ENCODE results near the gene HDAC9. TPM values are rescaled to one million over a fixed set of nuclear protein-coding genes. Genes with fewer than 3 reads are reported as not detected.

HDAC9 gene
- total RNA-seq, 1 experiment from 2014 or later, result 14.7 TPM

- TF ChIP-seq EZH2 (IDR thresholded peaks at IDR 0.05; ENCODE audit: low read depth), result no peak
- TF ChIP-seq, protein P1, sequence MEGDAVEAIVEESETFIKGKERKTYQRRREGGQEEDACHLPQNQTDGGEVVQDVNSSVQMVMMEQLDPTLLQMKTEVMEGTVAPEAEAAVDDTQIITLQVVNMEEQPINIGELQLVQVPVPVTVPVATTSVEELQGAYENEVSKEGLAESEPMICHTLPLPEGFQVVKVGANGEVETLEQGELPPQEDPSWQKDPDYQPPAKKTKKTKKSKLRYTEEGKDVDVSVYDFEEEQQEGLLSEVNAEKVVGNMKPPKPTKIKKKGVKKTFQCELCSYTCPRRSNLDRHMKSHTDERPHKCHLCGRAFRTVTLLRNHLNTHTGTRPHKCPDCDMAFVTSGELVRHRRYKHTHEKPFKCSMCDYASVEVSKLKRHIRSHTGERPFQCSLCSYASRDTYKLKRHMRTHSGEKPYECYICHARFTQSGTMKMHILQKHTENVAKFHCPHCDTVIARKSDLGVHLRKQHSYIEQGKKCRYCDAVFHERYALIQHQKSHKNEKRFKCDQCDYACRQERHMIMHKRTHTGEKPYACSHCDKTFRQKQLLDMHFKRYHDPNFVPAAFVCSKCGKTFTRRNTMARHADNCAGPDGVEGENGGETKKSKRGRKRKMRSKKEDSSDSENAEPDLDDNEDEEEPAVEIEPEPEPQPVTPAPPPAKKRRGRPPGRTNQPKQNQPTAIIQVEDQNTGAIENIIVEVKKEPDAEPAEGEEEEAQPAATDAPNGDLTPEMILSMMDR (conservative IDR thresholded peaks at IDR 0.05), result no peak
- no TSS peak for BruUV-seq (replicated peaks)
- intact Hi-C loops (cut with micrococcal nuclease; ENCODE audit: unreplicated experiment), result no loop called here
- POLR2A ChIA-PET (ENCODE audit: unreplicated experiment), result no interaction called here
- Histone ChIP-seq H3K9me3 (ENCODE audit: insufficient read depth, low read depth) (no peaks in the 10 kb centered on the region), H2AFZ (no peak overlapping the region), H3F3A (ENCODE audit: insufficient read depth, low read depth) (no peaks in the 10 kb centered on the region), H3K27me3 (ENCODE audit: insufficient read depth, low read depth) (no peaks in the 10 kb centered on the region), H3K36me3 (ENCODE audit: low read depth) (no peaks in the 10 kb centered on the region), H3K79me2 (ENCODE audit: low read depth) (no peaks in the 10 kb centered on the region), H3K27ac (no peak overlapping the region), H3K4me3 (no peak overlapping the region), H3K4me1 (replicated peaks; ENCODE audit: insufficient read depth) (no peaks in the 10 kb centered on the region), H3K4me2 (no peak overlapping the region), H4K20me1 (ENCODE audit: insufficient read depth) (no peaks in the 10 kb centered on the region), H3K9me2 (ENCODE audit: insufficient read depth) (no peaks in the 10 kb centered on the region; the same call in 1 of the 2 replicates)
- CTCF ChIA-PET, result no interaction called here
- no peak for DNase-seq
Measured at GRCh38 chr7:18798088-18798906, 302.7 kb downstream of the HDAC9 start.

DNA sequence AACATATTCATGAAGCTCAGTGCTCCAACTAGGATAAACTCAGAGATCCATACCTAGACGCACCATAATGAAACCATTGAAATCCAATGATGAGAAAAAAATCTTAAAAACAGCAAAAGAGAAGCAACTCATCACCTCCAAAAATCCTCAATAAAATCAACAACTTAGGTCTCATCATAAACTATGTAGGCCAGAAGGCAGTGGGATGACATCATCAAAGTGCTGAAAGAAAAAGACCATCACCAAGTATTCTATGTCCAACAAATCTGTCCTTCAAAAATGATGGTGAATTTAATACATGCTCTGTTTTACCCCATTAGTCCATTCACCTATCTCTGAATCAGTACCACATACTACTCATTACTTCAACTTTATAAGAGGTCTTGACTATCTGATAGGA lies 304.4 kb downstream of the HDAC9 start:
- Histone ChIP-seq H3K9me2 (ENCODE audit: insufficient read depth) (no peaks in the 10 kb centered on the region; the same call in 1 of the 2 replicates), H3K27me3 (ENCODE audit: insufficient read depth, low read depth) (no peaks in the 10 kb centered on the region), H3K4me2 (no peak overlapping the region), H2AFZ (no peak overlapping the region), H3K36me3 (ENCODE audit: low read depth) (no peaks in the 10 kb centered on the region), H3K4me3 (no peak overlapping the region), H4K20me1 (ENCODE audit: insufficient read depth) (no peaks in the 10 kb centered on the region), H3F3A (ENCODE audit: insufficient read depth, low read depth) (no peaks in the 10 kb centered on the region), H3K4me1 (replicated peaks; ENCODE audit: insufficient read depth) (no peaks in the 10 kb centered on the region), H3K9me3 (ENCODE audit: insufficient read depth, low read depth) (no peaks in the 10 kb centered on the region), H3K79me2 (ENCODE audit: low read depth) (no peaks in the 10 kb centered on the region), H3K27ac (no peak overlapping the region)
- BruUV-seq (replicated peaks), result no TSS peak
- POLR2A ChIA-PET (ENCODE audit: unreplicated experiment), result no interaction called here
- TF ChIP-seq, protein P1 (conservative IDR thresholded peaks at IDR 0.05), result no peak
- no peak for TF ChIP-seq EZH2 (IDR thresholded peaks at IDR 0.05; ENCODE audit: low read depth)
- CTCF ChIA-PET, result no interaction called here
- DNase-seq, result no peak
- intact Hi-C loops (cut with micrococcal nuclease; ENCODE audit: unreplicated experiment), result no loop called here

DNA sequence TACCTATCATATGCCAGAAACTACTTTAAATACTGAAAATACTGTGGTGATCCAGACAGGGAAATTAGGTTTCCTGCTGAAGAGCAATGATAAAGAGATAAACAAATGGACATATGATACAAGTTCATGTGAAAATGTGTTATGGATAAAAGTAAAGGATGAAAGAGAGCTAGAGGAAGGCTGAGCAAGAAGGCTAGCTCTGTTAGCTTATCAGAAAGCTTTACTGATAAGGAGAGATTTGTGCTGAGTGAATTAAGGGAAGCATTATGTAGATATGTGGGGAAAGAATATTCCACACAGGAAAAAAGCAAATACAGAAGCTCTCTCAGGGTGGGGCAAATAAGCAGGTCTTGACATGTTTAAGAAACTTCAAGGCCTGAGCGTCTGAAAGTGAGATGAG lies 308.4 kb downstream of the HDAC9 start:
- TF ChIP-seq, protein P1 (conservative IDR thresholded peaks at IDR 0.05), result no peak
- no peak for TF ChIP-seq EZH2 (IDR thresholded peaks at IDR 0.05; ENCODE audit: low read depth)
- no peak overlapping the region for H3K4me2 ChIP-seq
- POLR2A ChIA-PET (ENCODE audit: unreplicated experiment), result no interaction called here
- DNase-seq, result no peak
- no peaks in the 10 kb centered on the region for H3K9me3 ChIP-seq (ENCODE audit: insufficient read depth, low read depth)
- H3K4me1 ChIP-seq (replicated peaks; ENCODE audit: insufficient read depth), result no peaks in the 10 kb centered on the region
- H3K4me3 ChIP-seq, result no peak overlapping the region
- no peaks in the 10 kb centered on the region for H3F3A ChIP-seq (ENCODE audit: insufficient read depth, low read depth)
- H2AFZ ChIP-seq, result no peak overlapping the region
- intact Hi-C loops (cut with micrococcal nuclease; ENCODE audit: unreplicated experiment), result no loop called here
- H3K36me3 ChIP-seq (ENCODE audit: low read depth), result no peaks in the 10 kb centered on the region
- H3K79me2 ChIP-seq (ENCODE audit: low read depth), result no peaks in the 10 kb centered on the region
- no peaks in the 10 kb centered on the region for H3K9me2 ChIP-seq (ENCODE audit: insufficient read depth)
- no TSS peak for BruUV-seq (replicated peaks)
- no peaks in the 10 kb centered on the region for H4K20me1 ChIP-seq (ENCODE audit: insufficient read depth)
- CTCF ChIA-PET, result no interaction called here
- no peak overlapping the region for H3K27ac ChIP-seq
- no peaks in the 10 kb centered on the region for H3K27me3 ChIP-seq (ENCODE audit: insufficient read depth, low read depth)

Measured in PC-9 (cell line).